HL-60 (cell line): ENCODE data around the gene VWA5B2.

Source experiments
- CTCF ChIP-seq: IDR thresholded peaks from one replicate; pipeline ENCODE4 v1.5.1; 2011; ENCODE audit warnings: low read length, control low read depth, inconsistent platforms; ENCODE audit not compliant: insufficient read depth
- GABPA ChIP-seq: IDR thresholded peaks from 2 replicates; pipeline ENCODE4 v1.6.1; 2012; ENCODE audit warnings: low read depth
- POLR2AphosphoS5 ChIP-seq: IDR thresholded peaks from 2 replicates; pipeline ENCODE4 v1.6.1; 2012; ENCODE audit warnings: low read depth

GRCh38 chr3:184233127-184233843, 3.9 kb downstream of the VWA5B2 start:
- TF ChIP-seq POLR2AphosphoS5 (no peak), CTCF (no peak), GABPA (no peak)
